HG02938 (cell line): ENCODE measurements around the gene TMEM131.
"Not testable (repeated sequence)": the region's sequence is repeated elsewhere in the genome, so short reads cannot be mapped to it uniquely, and the experiment has no call there.

ENCODE experiments used
- ATAC-seq: cut with Tn5 transposase; IDR thresholded peaks from one replicate; pipeline ENCODE4 v1.9.1; 2021; ENCODE audit warnings: mild to moderate bottlenecking, moderate library complexity; ENCODE audit not compliant: unreplicated experiment

Gene TMEM131

DNA sequence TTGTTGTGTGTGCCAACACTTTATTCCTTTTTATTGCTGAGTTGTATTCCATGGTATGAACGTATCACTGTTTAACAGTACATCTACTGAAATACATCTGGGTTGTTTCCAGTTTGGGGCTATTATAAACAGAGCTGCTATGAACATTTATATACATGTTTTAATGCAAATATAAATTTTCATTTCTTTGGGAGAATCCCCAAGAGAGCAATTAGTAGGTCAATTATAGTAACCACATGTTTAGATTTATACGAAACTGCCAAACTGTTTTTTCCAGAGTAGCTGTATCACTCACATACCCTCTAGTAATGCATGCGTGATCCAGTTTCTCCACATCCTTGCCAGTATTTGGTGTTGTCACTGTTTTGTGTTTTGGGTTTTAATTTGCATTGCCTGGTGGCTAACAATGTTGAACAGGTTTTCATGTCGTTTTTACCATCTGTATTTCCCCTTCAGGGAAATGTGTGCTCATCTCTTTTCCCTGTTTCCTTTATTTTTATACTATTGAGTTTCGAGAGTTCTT, 81.0 kb downstream of the TMEM131 start:
- no peak for ATAC-seq

DNA sequence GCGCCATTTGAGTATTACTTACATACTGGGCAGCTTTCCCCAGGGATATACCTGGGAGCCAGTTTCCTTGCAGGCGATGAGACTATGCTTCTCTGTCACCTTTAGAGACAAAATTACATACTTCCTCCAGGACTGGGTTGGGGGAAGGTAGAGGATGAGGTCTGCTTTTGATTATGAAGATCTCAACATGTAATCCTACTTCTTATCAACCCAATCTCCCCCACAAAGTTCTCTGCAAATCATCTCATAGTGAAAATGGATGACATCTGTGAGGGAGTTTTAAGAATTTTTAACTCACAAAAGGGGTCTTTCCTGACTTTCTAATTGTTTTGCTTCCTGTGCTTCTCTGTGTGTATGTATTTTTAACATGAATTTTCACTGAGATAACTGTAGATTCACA, 81.9 kb downstream of the TMEM131 start:
- ATAC-seq, result no peak

DNA sequence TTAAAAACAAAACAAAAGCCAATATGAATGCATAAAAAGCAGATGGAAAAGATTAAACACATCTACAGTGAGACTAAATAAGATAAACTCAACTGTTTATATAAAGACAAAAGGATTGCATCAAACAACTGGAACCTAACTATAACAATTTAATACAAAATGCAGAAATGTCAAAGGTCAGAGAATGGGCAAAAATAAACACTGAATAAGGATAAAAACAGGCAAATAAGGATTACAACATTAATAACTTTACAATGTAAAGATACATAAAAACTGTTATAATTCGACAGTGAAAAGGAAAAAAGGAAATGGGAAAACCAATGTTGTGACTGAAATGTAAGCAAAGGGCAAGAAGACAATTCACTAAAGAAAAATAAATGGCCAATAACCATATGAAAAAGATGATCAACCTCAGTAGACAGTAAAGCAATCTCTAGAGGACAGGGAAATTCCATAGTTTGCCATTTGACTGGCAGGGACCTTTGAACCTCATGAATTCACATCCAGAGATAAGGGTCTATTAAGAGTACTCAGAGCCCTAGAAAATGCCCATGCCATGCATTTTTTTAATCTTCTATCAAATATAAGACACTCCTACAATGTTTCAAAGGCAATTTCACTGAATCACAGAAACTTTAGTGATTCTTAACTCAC, 83.7 kb downstream of the TMEM131 start:
- no peak for ATAC-seq

DNA sequence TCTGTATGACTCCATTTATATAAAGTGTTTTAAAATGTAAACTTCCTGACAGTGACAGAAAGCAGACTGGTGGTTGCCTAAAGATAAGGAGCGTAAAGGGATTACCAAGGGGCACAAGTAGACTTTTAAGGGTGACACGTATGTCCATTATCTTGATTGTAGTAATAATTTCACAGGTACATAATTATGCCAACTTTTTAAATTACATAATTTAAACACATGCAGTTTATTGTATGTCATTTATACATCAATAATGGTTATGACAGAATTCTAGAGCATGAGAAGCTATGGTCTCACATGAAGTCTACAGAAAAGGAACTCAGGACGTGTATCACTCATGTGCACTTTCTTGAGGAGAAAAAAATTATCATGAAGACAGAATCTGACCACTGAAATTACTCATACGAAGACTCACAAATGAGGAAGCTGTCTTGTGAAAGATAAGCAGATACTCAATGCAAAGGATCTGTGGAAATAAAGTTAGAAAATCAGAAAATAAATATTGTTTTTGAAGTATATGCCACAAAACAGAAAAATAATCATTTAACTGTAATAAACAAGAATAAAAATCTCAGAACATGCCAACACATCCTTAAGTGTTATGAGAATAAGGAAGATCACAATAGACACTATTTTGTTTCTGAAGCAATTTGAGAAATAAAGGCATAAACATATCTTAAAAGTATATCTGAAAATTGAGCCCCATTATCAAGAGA, 84.4 kb downstream of the TMEM131 start:
- peak; percentile 66 for ATAC-seq

DNA sequence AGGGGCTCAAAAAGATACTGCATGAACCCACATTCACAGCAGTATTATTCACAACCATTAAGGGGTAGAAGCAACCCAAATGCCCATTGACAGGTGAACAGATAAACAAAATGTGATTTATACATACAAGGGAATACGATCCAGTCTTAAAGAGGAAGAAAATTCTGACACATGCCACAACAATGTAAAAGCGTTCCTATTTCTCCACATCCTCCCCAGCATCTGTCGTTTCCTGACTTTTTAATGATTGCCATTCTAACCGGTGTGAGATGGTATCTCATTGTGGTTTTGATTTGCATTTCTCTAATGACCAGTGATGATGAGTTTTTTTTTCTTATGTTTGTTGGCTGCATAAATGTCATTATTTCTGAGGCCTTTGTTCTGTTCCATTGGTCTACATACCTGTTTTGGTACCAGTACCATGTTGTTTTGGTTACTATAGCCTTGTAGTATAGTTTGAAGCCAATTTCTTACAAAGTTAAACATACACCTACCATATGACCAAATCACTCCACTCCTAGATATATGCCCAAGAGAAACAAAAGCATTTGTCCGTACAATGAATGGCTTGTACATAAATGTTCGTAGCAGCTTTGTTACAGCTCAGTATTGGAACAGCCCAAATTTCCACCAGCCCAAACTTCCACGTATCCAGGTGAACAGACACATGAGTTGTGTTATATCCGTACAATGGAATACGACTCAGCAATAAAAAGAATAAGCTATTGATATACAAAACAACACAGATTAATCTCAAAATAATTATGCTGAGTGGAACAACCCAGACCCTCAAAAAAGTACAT, 85.1 kb downstream of the TMEM131 start:
- no peak for ATAC-seq

DNA sequence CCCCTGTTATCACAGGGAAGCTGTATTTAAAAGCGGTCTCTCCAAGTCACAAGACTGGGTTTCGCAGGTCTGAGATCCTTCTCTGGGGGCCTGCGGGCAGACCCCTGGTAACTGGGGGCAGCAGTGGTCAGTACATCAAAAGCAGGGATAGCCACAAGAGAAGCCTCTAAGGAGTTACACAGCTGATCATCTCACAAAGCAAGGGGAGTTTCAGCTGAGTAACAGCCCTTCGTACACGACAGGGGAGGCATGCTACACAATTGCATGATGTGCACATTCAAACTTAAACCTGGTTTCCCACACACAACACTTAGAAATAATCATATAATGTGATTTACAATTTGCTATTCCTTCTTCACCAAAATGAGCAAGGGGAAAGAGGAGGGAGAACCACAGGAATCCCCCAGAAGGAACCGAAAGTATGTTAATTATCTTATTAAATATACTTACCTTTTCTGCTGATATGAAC, 87.5 kb downstream of the TMEM131 start:
- no peak for ATAC-seq

DNA sequence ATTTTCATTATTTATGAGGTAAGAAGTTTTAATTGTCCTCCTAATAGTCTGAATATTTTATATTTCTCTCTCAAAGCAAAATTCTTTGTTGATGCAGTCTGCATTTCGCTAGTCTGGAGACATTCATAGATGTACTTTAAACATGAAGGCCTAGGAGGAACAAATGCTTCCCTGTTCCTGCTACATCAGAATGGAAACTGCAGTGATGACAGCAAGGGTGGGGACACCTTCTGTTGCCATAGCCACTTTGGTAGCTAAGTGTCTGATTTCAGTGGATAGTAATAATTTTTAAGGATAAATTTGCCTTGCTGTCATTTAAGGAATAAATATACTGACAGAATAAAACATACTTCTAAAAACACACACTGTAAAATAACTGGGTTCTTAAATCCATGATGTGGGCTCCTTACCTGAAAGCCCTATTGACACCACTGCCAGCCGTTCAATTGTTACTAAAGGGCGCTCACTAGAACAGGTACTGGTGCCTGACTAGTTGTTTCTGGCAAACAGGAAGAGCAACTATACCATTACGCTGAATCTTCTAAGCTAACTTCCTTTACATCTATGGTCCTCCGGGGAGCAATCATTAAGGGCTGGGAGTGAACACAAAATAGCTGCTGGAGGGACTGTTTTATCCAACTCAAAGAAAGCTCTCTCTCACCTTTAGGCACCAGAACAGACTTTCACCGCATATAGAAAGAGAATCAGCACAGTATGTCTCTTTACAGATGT, 88.2 kb downstream of the TMEM131 start:
- no peak for ATAC-seq

DNA sequence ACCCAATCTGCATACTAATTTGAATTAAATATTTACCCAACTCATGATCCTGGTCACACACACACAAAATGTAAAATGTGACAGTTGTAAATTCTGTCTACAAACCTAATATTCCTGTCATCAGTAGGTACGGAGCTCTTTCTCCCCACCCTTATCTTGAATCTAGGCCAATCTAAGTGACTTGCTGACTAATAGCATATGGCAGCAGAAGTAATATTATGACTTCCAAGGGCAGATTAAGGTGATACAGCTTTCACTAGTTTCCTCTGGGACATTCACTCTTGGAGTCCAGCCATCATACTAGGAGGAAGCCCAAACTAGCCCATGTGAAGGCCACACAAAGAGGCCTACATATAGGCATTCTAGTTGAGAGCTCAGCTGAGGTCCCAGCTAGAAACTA, 89.4 kb downstream of the TMEM131 start:
- no peak for ATAC-seq

DNA sequence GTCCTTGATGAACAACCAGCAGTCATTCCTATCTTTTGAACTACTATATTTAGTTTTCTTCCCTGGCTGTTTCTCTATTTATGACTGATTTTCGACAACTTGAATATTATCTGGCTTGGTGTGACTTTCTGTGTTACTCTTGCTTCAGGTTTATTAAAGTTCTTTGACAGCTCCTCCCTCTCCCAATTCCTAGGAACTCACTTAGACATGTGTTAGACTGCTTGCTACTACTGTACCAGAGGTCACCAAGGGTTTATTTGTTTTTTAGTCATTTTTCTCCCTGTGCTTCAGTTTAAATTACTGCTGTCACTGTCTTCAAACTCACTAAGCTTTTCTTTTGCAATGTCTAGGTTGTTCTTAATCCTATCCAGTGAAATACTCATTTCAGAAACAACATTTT, 90.5 kb downstream of the TMEM131 start:
- no peak for ATAC-seq

DNA sequence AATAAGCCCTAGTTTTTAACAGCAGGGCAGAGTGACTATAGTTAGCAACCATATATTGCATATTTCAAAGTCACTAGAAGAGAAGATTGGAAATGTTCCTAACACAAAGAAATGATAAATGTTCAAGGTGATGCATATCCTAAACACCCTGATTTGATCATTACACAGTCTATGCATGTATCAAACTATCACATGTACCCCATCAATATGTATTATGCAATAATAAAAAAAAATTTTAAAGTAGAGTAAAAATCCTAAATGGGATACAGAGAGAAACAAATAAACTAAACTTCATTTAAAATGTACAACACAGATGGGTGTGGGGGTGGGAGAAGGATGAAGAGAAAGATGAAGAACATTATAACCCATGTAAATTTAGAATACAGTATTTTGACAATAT, 93.9 kb downstream of the TMEM131 start:
- ATAC-seq, result no peak

DNA sequence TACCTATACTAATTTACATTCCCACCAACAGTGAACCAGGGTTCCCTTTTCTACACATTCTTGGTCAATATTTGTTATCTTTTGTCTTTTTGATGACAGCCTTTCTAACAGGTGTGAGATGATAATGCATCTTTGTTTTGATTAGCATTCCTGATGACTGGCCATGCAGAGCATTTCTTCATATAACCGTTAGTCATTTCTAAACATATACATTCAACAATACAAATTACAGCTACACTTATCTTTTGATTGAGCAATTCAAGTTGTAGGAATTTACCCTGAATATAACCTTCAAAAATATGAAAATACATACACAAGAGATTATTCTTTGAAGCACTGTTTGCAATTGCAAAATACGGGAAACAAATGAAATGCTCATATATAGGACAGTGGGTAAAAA, 94.9 kb downstream of the TMEM131 start:
- ATAC-seq, result no peak

DNA sequence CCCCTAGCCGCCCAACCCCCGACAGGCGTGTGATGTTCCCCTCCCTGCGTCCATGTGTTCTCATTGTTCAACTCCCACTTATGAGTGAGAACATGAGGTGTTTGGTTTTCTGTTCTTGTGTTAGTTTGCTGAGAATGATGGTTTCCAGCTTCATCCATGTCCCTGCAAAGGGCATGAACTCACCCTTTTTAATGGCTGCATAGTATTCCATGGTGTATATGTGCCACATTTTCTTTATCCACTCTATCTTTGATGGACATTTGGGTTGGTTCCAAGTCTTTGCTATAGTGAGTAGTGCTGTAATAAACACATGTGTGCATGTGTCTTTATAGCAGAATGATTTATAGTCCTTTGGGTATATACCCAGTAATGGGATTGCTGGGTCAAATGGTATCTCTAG, 102.7 kb downstream of the TMEM131 start:
- not testable (repeated sequence) for ATAC-seq

DNA sequence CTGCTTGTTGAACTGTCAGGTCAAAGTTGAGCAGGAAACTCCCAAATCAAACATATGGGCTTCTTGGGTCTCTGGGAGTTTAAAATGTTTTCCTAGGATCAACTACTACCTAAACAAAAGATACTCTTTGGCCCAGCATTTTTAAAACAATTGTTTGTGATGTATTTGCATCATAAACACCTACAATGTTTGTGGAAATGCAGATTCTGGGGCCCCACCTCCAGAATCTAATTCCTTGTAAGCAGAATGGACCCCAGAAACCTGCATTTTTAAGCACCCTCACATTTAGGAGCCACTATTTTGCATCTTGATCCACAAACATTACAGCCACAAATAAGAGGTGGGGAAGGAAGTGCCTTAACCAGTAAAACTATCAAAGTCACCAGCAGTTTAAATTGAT, 104.1 kb downstream of the TMEM131 start:
- ATAC-seq, result no peak

DNA sequence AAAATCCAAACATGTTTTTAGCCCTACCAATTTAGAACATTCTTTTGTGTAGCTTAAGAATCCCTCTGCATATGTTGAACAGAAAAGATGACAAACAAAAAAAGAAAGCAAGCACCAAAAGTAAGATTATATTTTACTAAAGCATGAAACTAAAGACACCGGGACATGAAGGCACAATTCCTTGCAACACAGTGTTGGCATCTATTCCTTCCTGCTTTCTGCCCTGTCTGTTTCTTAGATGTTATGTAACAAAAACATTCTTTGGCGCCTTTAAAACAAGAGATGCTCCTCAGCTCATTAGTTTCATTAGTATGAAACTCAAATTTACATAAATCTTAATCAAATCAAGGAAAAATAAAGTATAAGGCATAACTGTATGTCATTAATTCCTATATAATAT, 106.6 kb downstream of the TMEM131 start:
- ATAC-seq, result no peak

DNA sequence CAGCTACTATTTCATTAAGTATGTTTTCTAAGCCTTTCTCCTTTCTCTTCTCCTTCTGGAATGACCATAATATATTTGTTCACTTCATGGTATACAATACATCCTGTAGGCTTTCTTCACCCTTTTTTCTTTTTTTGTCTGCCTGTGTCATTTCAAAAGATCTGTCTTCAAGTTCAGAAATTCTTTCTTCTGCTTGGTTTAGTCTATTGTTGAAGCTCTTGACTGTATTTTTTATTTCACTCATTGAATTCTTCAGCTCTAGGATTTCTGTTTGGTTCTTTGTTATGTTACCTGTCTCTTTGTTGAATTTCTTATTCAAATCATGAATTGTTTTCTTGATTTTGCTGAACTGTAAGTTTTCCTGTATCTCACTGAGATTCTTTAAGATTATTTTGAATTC, 109.9 kb downstream of the TMEM131 start:
- no peak for ATAC-seq

DNA sequence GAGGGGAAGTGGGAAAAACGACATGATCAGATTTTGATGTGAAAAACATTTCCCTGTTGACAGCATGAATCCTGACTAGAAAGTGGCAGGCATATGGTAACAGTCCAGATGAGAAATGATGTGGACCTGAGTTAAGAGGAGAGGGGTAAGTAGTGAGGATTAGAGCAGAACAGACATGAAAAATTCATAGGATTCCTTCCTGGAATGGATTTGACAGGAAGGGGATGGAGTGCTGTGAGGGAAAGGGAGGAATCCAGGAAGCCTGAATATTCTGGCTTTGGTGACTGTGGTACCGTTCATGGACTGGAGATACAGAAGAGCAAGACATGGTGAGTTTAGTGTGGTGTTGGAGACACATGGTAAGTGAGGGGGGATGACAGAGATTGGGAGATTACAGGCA, 115.4 kb downstream of the TMEM131 start:
- no peak for ATAC-seq

DNA sequence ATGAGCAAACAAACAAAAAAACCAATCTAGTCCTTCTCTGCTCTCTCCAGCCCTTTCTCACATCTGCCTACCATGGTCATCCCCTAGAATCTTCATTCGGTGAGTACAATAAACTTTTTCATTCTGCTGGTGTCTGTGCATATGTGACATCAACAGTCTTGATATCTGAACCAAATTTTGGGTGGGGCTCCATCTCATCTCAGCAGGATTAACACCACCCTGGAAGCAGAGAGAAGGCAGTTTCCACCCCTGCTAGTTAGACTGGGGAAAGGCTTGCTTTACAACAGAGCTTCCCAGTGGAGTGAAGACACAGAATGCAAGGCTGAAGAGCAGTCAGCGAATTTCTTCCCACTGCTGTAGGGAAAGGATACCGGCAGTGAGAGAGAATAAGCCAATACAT, 116.9 kb downstream of the TMEM131 start:
- ATAC-seq, result no peak

DNA sequence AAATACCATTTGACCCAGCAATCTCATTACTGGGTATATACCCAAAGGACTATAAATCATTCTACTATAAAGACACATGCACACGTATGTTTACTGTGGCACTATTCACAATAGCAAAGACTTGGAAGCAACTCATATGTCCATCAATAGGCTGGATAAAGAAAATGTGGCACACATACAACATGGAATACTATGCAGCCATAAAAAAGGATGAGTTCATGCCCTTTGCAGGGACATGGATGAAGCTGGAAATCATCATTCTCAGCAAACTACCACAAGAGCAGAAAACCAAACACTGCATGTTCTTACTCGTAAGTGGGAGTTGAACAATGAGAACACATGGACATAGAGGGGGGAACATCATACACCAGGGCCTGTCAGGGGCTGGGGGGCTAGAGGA, 117.4 kb downstream of the TMEM131 start:
- ATAC-seq, result not testable (repeated sequence)

DNA sequence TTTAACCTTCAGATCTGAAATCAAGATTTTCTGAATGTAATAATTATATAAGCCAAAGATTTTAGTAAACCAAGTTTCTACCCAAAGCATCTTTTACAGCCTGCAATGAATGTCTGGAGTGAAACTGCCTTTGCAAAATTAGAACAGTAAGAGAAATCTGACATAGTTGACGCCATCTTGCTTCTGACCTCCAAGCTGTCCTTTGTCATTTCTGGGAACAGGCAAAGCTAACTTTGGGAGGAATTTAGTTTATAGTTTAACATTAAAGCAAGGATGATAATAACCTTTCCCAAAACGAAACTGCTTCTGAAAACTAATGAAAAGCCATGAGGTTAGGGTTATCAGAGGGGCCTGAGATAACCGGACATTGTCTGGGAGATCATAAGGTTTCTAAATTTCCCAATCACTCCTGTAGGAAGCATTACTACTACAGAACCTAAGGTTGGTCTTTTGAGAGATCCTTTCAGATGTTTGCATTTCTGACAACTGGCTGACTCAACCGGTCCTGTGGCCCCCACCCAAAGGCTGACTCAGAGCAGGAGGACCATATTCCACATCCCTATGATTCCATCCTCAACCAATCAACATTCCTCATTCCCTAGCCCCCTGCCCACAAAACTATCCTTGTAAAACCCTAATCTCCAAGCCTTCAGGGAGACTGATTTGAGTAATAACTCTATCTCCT, 124.5 kb downstream of the TMEM131 start:
- ATAC-seq, result no peak

DNA sequence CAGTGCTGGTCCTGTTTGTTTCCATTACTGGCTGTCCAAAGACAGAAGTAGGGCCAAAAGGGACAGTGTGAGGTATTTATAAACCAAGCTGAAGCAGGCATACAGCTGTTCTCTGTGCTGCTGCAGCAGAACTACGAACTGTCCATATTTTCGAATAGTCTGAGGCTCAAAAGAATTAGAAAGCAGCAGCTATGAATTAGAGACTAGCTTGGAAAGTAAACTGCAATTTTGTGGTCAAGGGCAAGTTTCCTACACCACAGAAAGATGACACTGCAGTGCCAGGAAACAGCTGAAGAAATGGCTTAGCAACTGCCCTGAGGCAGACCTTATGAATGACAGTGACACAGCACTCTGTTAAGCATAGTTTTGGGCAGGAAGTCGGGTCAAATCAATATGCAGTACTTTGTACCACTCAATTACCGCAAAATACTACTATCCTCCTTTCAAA, 125.3 kb downstream of the TMEM131 start:
- ATAC-seq, result peak; percentile 99
